H1 (cell line): ENCODE results near the gene PMF1. TPM values are rescaled to one million over a fixed set of nuclear protein-coding genes. Genes with fewer than 3 reads are reported as not detected.

Experiments
- CBX8 ChIP-seq: fragments of 300-800, 300-1000 bp; sonication (generic); IDR thresholded peaks from 2 replicates; pipeline ENCODE4 v1.7.1; 2016; ENCODE audit warnings: low read depth, low read length, borderline replicate concordance
- CEBPB ChIP-seq: IDR thresholded peaks from 2 replicates; pipeline ENCODE4 v1.6.1; 2012; ENCODE audit warnings: low read depth, low read length
- CHD1 ChIP-seq: IDR thresholded peaks from 2 replicates; pipeline ENCODE4 v1.6.1; 2012; ENCODE audit warnings: low read depth, low read length, improper control_type of control experiment
- CHD2 ChIP-seq: IDR thresholded peaks from 2 replicates; pipeline ENCODE4 v1.6.1; 2012; ENCODE audit warnings: low read length, improper control_type of control experiment
- CREB1 ChIP-seq: IDR thresholded peaks from 2 replicates; pipeline ENCODE4 v1.6.1; 2012; ENCODE audit warnings: inconsistent platforms
- CTBP2 ChIP-seq: IDR thresholded peaks from 2 replicates; pipeline ENCODE4 v1.7.0; 2011; ENCODE audit warnings: borderline replicate concordance, mild to moderate bottlenecking, moderate library complexity, mixed read lengths, low read length; ENCODE audit not compliant: insufficient read depth, insufficient read length
- E2F6 ChIP-seq: IDR thresholded peaks from 2 replicates; pipeline ENCODE4 v1.6.1; 2012; ENCODE audit warnings: inconsistent platforms
- EP300 ChIP-seq, 2 experiments: IDR thresholded peaks; 1 replicate in 1 of 2; 2 replicates in 1 of 2; pipeline ENCODE4 v1.6.1; 2011 to 2012; ENCODE audit warnings: low read depth in 2 of 2, low read length in 2 of 2, mild to moderate bottlenecking in 2 of 2, borderline replicate concordance in 1 of 2, inconsistent platforms in 1 of 2, moderate library complexity in 1 of 2
- EZH2 ChIP-seq: fragments of 200-600 bp; sonication (generic); IDR thresholded peaks from 2 replicates; pipeline ENCODE4 v1.7.1; 2012; ENCODE audit warnings: low read depth, mild to moderate bottlenecking, moderate library complexity, low read length, inconsistent platforms; ENCODE audit not compliant: severe bottlenecking
- FOSL1 ChIP-seq: IDR thresholded peaks from 2 replicates; pipeline ENCODE4 v1.6.1; 2011; ENCODE audit warnings: mild to moderate bottlenecking, low read depth, low read length, moderate library complexity; ENCODE audit not compliant: insufficient read depth
- HDAC6 ChIP-seq: IDR thresholded peaks from one replicate; pipeline ENCODE4 v1.7.1; 2012; ENCODE audit warnings: low read depth, mild to moderate bottlenecking, inconsistent platforms, low read length, moderate library complexity
- JUND ChIP-seq: IDR thresholded peaks from 2 replicates; pipeline ENCODE4 v1.6.1; 2011; ENCODE audit warnings: mild to moderate bottlenecking, improper control_type of control experiment, low read length
- KDM4A ChIP-seq: IDR thresholded peaks from one replicate; pipeline ENCODE4 v1.7.1; 2012; ENCODE audit warnings: low read depth, mild to moderate bottlenecking, moderate library complexity, low read length, inconsistent platforms; ENCODE audit not compliant: severe bottlenecking
- MAFK ChIP-seq: IDR thresholded peaks from 2 replicates; pipeline ENCODE4 v1.6.1; 2012; ENCODE audit warnings: low read depth, mild to moderate bottlenecking, improper control_type of control experiment, low read length
- NANOG ChIP-seq: IDR thresholded peaks from 2 replicates; pipeline ENCODE4 v1.6.1; 2011; ENCODE audit warnings: low read length, low read depth, mild to moderate bottlenecking, inconsistent platforms; ENCODE audit not compliant: insufficient read depth, poor library complexity, severe bottlenecking
- PHF8 ChIP-seq: fragments of 200-600 bp; sonication (generic); conservative IDR thresholded peaks from 2 replicates; pipeline ENCODE4 v1.7.1; 2012; ENCODE audit warnings: low read depth, mild to moderate bottlenecking, inconsistent platforms, low read length, moderate library complexity
- POLR2A ChIP-seq, 2 experiments: IDR thresholded peaks; 1 replicate in 1 of 2; 2 replicates in 1 of 2; pipeline ENCODE4 v1.6.1; 2011; ENCODE audit warnings: low read depth in 2 of 2, low read length in 2 of 2, mild to moderate bottlenecking in 2 of 2; ENCODE audit errors: control extremely low read depth in 1 of 2
- POU5F1 ChIP-seq: IDR thresholded peaks from 2 replicates; pipeline ENCODE4 v1.6.1; 2011; ENCODE audit warnings: low read depth, mild to moderate bottlenecking, low read length, moderate library complexity
- RAD21 ChIP-seq, 2 experiments: IDR thresholded peaks in 1 of 2; conservative IDR thresholded peaks in 1 of 2; 2 replicates each; pipeline ENCODE4 v1.6.1; 2011; ENCODE audit warnings: low read depth in 2 of 2, low read length in 2 of 2, improper control_type of control experiment in 1 of 2, inconsistent platforms in 1 of 2, mild to moderate bottlenecking in 1 of 2, moderate library complexity in 1 of 2
- RFX5 ChIP-seq: IDR thresholded peaks from 2 replicates; pipeline ENCODE4 v1.6.1; 2011; ENCODE audit warnings: low read depth, low read length, improper control_type of control experiment, borderline replicate concordance
- RNF2 ChIP-seq: fragments of 200-900, 300-1000 bp; sonication (generic); IDR thresholded peaks from 2 replicates; pipeline ENCODE4 v1.7.1; 2016; ENCODE audit warnings: borderline replicate concordance, low read depth, mild to moderate bottlenecking, antibody characterized with exemption, low read length; ENCODE audit not compliant: poor library complexity, severe bottlenecking; ENCODE audit errors: missing control alignments
- SIX5 ChIP-seq: IDR thresholded peaks from 2 replicates; pipeline ENCODE4 v1.6.1; 2011; ENCODE audit warnings: mild to moderate bottlenecking, low read depth, low read length
- TCF12 ChIP-seq: IDR thresholded peaks from 2 replicates; pipeline ENCODE4 v1.6.1; 2011; ENCODE audit warnings: low read depth, mild to moderate bottlenecking, low read length
- polyA plus RNA-seq, 7 experiments: library from polyadenylated mRNA; depleted of rRNA in 3 of 7; stranded (reverse) in 5 of 7; unstranded in 2 of 7; fragments of >200 nt in 5 of 7; fragments of 200-250 nt in 2 of 7; gene quantifications; 1 replicate in 5 of 7; 2 replicates in 1 of 7; 4 replicates in 1 of 7; pipeline versions ENCODE4 v1.2.1 to v1.2.3, GENCODE V29; 2011 to 2013; ENCODE audit warnings: missing spikeins in 2 of 7, mixed read lengths in 2 of 7
- total RNA-seq: library from RNA; stranded (reverse); fragmentation: NEBNext Ultra II Directional; extraction: Animal tissue kit (Norgen Biotek cat#: 25700); gene quantifications from 2 replicates; pipeline ENCODE4 v1.2.1, GENCODE V29; 2021

PMF1 gene
- total and polyA plus RNA-seq, 2 of the 8 experiments (the other 6 are each of a cell fraction or from before 2014, with no cell fraction given), result 113 to 296 TPM

GRCh38 chr1:156193488-156194299, 19.1 kb upstream of the PMF1 start, which contains the start of gene SLC25A44 (continued):
- TF ChIP-seq CTBP2, result no peak
- TF ChIP-seq CEBPB, result no peak
- TF ChIP-seq NANOG, result no peak
- TF ChIP-seq CHD1, result no peak
- TF ChIP-seq MAFK, result no peak
- TF ChIP-seq POU5F1, result no peak
- TF ChIP-seq CBX8, result no peak
- no peak for TF ChIP-seq RNF2
- no peak for TF ChIP-seq JUND
- no peak for TF ChIP-seq CHD2
- TF ChIP-seq RFX5, result no peak
- TF ChIP-seq PHF8, result peak; percentile 50
- 0 out of 3 replicates have a peak, but pooled peaks of 1 of the 2 experiments have one; percentile 26 for TF ChIP-seq EP300 (IDR thresholded peaks at IDR 0.05; ENCODE audit: borderline replicate concordance in 1 of 2, low read depth in 2 of 2, low read length in 2 of 2)
- no peak for TF ChIP-seq FOSL1
- TF ChIP-seq SIX5, result peak; percentile 41; the same call in 1 of the 2 replicates
- no peak for TF ChIP-seq HDAC6
- no peak for TF ChIP-seq KDM4A
- TF ChIP-seq EZH2, result no peak
- peak; percentile 71 for TF ChIP-seq CREB1
- TF ChIP-seq TCF12, result no peak
- 0 out of 2 replicates have a peak, but pooled peaks have one; percentile 28 for TF ChIP-seq E2F6
- peak in 1 of 2 experiments; percentile 20; a peak in 1 of 4 replicates for TF ChIP-seq RAD21 (IDR thresholded peaks at IDR 0.05 in 1 of 2, conservative IDR thresholded peaks at IDR 0.05 in 1 of 2; ENCODE audit: low read depth in 2 of 2, low read length in 2 of 2)
- peak; percentile 59 to 66; a peak in 2 of 3 replicates for TF ChIP-seq POLR2A (IDR thresholded peaks at IDR 0.05; ENCODE audit: control extremely low read depth in 1 of 2, low read depth in 2 of 2, low read length in 2 of 2)
